Esophagus muscularis mucosa (tissue), 4 donors: ENCODE data around the gene PIP4K2A. TPM values are rescaled to one million over a fixed set of nuclear protein-coding genes. Genes with fewer than 3 reads are reported as not detected.

Experiments used
- DNase-seq: peaks from one replicate; pipeline ENCODE4 v3.0.0-alpha.2; 2017; ENCODE audit errors: extremely low spot score
- H3K27ac ChIP-seq, 4 donors: fragments of 200-600 bp; sonication (generic); replicated peaks in 1 of 4; 1 replicate in 3 of 4; 2 replicates in 1 of 4; pipeline ENCODE4 v1.5.1; 2016 to 2019; ENCODE audit warnings: mild to moderate bottlenecking in 1 of 4
- H3K27me3 ChIP-seq, 4 donors: fragments of 200-600 bp; sonication (generic); one replicate each; pipeline versions ENCODE4 v1.5.1 to v1.6.0; 2016 to 2019
- H3K36me3 ChIP-seq, 4 donors: fragments of 200-600 bp; sonication (generic); one replicate each; pipeline ENCODE4 v1.5.1; 2016 to 2019
- H3K4me1 ChIP-seq, 4 donors: fragments of 200-600 bp; sonication (generic); one replicate each; pipeline ENCODE4 v1.5.1; 2016 to 2019
- H3K4me3 ChIP-seq, 4 donors: fragments of 200-600 bp; sonication (generic); 1 replicate in 2 of 4; 2 replicates in 2 of 4; pipeline ENCODE4 v1.5.1; 2016 to 2019; ENCODE audit warnings: mild to moderate bottlenecking in 4 of 4, moderate library complexity in 1 of 4
- H3K9me3 ChIP-seq, 4 donors: fragments of 200-600 bp; sonication (generic); 1 replicate in 3 of 4; 2 replicates in 1 of 4; pipeline ENCODE4 v1.5.1; 2016 to 2019
- EP300 ChIP-seq: sonication (generic); formaldehyde crosslinking; IDR thresholded peaks from one replicate; pipeline ENCODE4 v1.6.1; 2017; ENCODE audit warnings: antibody characterized with exemption
- POLR2A ChIP-seq: fragments of 450-650 bp; IDR thresholded peaks from one replicate; pipeline ENCODE4 v1.6.1; 2017; ENCODE audit warnings: antibody characterized with exemption, moderate library complexity, mild to moderate bottlenecking, low read depth
- POLR2AphosphoS5 ChIP-seq, 2 donors: sonication (generic); formaldehyde crosslinking; IDR thresholded peaks; one replicate each; pipeline ENCODE4 v1.6.1; 2017; ENCODE audit warnings: antibody characterized with exemption in 2 of 2
- WGBS: methylation state at CpG from one replicate; pipeline ENCODE4 v1.1.5; 2018; 5-methylcytosine and 5-hydroxymethylcytosine counted together
- intact Hi-C: fragments of 100-400 bp; cut with DNase I; formaldehyde crosslinking; loops from one replicate; pipeline ENCODE4 v1.15.1; 2023
- total RNA-seq, 4 donors: library from RNA; depleted of rRNA; stranded (reverse); fragments of >200 nt; gene quantifications; one replicate each; pipeline versions ENCODE4 v1.1.0 to v1.2.1, GENCODE V29; 2016
- TF ChIP-seq, protein P1 (sequence below), 3 experiments: fragments of 200-600 bp in 2 of 3; fragments of 450-650 bp in 1 of 3; sonication (generic) in 2 of 3; IDR thresholded peaks; one replicate each; pipeline ENCODE4 v1.5.1; 2017 to 2019; ENCODE audit warnings: antibody characterized with exemption in 3 of 3, mild to moderate bottlenecking in 2 of 3, moderate library complexity in 1 of 3

The PIP4K2A gene
- total RNA-seq, 4 donors from 2014 or later: 26.2 to 34.3 (median 32.5) TPM

DNA sequence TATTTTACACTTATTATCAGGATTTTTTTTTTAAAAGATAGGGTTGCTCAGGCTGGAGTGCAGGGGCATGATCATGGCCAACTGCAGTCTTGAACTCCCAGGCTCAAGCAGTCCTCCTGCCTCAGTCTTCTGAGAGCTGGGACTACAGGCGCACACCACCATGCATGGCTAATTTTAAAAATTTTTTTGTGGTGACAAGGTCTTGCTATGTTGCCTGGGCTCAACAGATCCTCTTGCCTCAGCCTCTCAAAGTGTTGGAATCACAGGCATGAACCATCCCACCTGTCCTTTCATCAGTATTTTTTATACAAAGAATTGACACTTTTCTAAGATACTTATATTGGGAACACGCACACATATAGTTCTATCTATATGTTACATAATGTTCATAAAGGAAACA lies 99.3 kb downstream of the PIP4K2A start:
- 97% methylated on average over 2 of the region's 2 CpGs for WGBS
- intact Hi-C loops: no loop called here
- TF ChIP-seq EP300 (no peak), POLR2AphosphoS5 (IDR thresholded peaks at IDR 0.05) (no peak), POLR2A (no peak)
- TF ChIP-seq, protein P1, sequence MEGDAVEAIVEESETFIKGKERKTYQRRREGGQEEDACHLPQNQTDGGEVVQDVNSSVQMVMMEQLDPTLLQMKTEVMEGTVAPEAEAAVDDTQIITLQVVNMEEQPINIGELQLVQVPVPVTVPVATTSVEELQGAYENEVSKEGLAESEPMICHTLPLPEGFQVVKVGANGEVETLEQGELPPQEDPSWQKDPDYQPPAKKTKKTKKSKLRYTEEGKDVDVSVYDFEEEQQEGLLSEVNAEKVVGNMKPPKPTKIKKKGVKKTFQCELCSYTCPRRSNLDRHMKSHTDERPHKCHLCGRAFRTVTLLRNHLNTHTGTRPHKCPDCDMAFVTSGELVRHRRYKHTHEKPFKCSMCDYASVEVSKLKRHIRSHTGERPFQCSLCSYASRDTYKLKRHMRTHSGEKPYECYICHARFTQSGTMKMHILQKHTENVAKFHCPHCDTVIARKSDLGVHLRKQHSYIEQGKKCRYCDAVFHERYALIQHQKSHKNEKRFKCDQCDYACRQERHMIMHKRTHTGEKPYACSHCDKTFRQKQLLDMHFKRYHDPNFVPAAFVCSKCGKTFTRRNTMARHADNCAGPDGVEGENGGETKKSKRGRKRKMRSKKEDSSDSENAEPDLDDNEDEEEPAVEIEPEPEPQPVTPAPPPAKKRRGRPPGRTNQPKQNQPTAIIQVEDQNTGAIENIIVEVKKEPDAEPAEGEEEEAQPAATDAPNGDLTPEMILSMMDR (IDR thresholded peaks at IDR 0.05): no peak
- H3K27ac ChIP-seq: no peak overlapping the region
- H3K4me3 ChIP-seq: no peak overlapping the region
- DNase-seq: no peak
- peaks cover 23 to 44% (median 34%) of the 10 kb centered on the region in 4 donors for H3K4me1 ChIP-seq
- H3K36me3 ChIP-seq: no peaks in the 10 kb centered on the region
- H3K9me3 ChIP-seq: no peaks in the 10 kb centered on the region
- H3K27me3 ChIP-seq: no peaks in the 10 kb centered on the region

DNA sequence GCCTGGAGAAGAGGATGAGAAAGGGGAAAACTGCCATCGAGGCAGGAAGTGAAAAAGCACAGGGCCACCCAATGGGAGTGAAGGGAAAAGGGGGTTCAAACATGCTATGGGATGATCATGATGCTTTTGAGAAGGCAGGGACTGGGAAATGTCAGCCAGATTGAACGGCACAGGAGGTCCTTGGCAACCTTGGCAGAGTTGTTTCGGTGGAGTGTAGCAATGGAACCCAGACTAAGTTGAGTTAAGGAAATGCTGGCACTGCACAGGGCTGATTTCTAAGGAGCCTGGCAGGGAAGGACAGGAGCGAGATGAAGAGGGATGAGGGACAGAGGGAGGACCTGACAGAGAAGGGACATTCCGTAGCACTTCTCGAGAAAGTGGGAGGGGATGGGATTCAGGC lies 101.4 kb downstream of the PIP4K2A start:
- TF ChIP-seq, protein P1 (IDR thresholded peaks at IDR 0.05): no peak
- TF ChIP-seq POLR2AphosphoS5 (IDR thresholded peaks at IDR 0.05): no peak
- no peak for TF ChIP-seq POLR2A
- TF ChIP-seq EP300: no peak
- intact Hi-C loops: no loop called here
- Histone ChIP-seq H3K4me3 (no peak overlapping the region), H3K4me1 (peaks cover 11 to 26% (median 16%) of the 10 kb centered on the region in 4 donors), H3K9me3 (no peaks in the 10 kb centered on the region), H3K27ac (no peak overlapping the region), H3K36me3 (peaks cover 0 to 15% (median 9%) of the 10 kb centered on the region in 4 donors), H3K27me3 (no peaks in the 10 kb centered on the region)
- no peak for DNase-seq
- WGBS: 95% methylated on average over 6 of the region's 6 CpGs

DNA sequence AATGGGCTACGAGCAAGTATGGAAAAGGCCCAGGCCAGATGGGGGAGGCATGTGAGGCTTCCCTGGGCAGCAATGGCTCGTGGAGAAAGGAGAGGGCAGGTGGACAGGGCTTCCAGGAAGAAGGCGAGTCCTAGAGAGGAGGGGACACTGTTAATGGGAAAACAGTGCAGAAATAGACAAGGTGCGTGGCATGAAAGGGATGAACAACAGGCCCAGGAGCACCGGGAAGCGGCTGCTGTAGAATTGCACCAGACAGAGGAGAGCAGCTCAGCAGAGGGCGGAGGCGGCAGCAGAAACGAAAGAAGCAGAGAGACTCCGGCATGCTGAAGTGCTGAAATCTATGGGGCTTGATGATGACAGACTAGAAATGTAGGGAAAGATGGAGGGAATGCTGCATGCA lies 102.1 kb downstream of the PIP4K2A start:
- intact Hi-C loops: no loop called here
- WGBS: 94% methylated on average over 9 of the region's 10 CpGs

DNA sequence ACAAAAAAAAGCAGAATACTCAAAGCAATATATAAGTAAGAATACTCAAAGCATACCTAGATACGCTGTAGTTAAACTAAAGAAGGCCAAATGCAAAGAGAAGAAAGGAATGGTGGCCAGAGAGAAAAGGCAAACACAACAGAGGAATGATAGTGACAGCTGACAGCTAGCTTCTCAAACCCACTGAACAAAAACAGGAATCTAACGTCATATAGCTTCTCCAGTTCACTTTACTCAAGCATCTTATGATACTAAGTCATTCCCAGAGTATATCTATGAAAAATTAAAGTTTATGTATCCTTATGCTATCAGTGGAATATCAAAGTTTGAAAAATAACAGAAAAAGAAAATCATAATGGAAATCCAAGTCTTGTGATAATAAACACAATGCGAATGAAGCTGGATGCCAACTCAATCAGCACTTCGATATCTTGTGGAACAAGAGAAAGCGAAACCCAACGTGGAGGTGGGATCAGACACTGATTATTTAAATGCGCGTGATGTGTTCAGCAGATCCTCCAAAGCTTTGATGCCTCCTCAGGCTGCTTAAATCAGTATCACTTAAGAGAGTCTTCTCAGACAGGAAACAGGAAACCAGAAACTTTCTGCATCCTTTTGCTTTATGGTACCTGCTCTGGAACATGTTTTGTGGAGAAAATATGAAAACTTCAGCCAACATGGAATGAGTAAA lies 102.8 kb downstream of the PIP4K2A start:
- peaks cover 0 to 18% (median 11%) of the 10 kb centered on the region in 4 donors for H3K36me3 ChIP-seq
- H3K9me3 ChIP-seq: no peaks in the 10 kb centered on the region
- DNase-seq: no peak
- intact Hi-C loops: no loop called here
- H3K4me3 ChIP-seq: no peak overlapping the region
- 85% methylated on average over 8 of the region's 8 CpGs for WGBS
- H3K27me3 ChIP-seq: no peaks in the 10 kb centered on the region
- TF ChIP-seq POLR2A (no peak), POLR2AphosphoS5 (IDR thresholded peaks at IDR 0.05) (no peak), EP300 (no peak)
- TF ChIP-seq, protein P1 (IDR thresholded peaks at IDR 0.05): no peak
- peaks cover under 1 to 20% (median 10%) of the 10 kb centered on the region in 4 donors for H3K4me1 ChIP-seq
- no peak overlapping the region for H3K27ac ChIP-seq

More for the DNA sequence above, 102.1 kb downstream of the PIP4K2A start:
- H3K4me3 ChIP-seq: no peak overlapping the region
- H3K27me3 ChIP-seq: no peaks in the 10 kb centered on the region
- no peaks in the 10 kb centered on the region for H3K9me3 ChIP-seq
- peaks cover 0 to 17% (median 11%) of the 10 kb centered on the region in 4 donors for H3K36me3 ChIP-seq
- peaks cover 8 to 20% (median 10%) of the 10 kb centered on the region in 4 donors for H3K4me1 ChIP-seq
- no peak overlapping the region for H3K27ac ChIP-seq
- TF ChIP-seq EP300: no peak
- TF ChIP-seq POLR2A: no peak
- TF ChIP-seq, protein P1 (IDR thresholded peaks at IDR 0.05): no peak
- TF ChIP-seq POLR2AphosphoS5 (IDR thresholded peaks at IDR 0.05): no peak
- DNase-seq: no peak

DNA sequence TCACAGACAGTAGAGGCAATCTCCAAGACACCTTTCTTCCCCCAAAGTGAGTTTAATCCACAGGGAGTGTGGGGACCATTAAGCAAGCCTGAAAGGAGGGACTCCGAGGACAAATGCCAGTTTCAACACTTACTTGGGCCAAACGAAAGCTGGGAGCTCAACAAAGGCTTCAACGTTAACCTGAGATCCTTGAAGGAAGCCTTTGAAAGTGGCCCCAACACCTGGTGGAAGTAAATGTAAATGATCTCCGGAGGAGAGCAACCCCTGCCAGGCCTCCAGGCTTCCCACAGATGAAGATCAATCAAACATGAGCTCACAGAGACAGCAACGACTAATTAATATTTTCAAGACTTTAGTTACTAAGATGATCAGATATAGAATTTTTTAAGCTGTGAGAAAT lies 103.8 kb downstream of the PIP4K2A start:
- Histone ChIP-seq H3K9me3 (no peaks in the 10 kb centered on the region), H3K36me3 (peaks cover 0 to 18% (median 11%) of the 10 kb centered on the region in 4 donors), H3K27ac (no peak overlapping the region), H3K4me3 (no peak overlapping the region), H3K4me1 (peaks cover 0 to 20% (median 4%) of the 10 kb centered on the region in 4 donors), H3K27me3 (no peaks in the 10 kb centered on the region)
- intact Hi-C loops: no loop called here
- no peak for DNase-seq
- WGBS: 73% methylated on average over 5 of the region's 5 CpGs
- TF ChIP-seq POLR2A (no peak), POLR2AphosphoS5 (IDR thresholded peaks at IDR 0.05) (no peak), EP300 (no peak)
- TF ChIP-seq, protein P1 (IDR thresholded peaks at IDR 0.05): no peak
